D721Med (cell line): ENCODE results near the gene IGF2.

Experiments
- DNase-seq: peaks from one replicate; pipeline ENCODE4 v3.0.0; 2011; ENCODE audit warnings: low spot score; ENCODE audit not compliant: insufficient read length
- FAIRE-seq: peaks from 2 replicates; lab custom pipeline; 2011; peaks lifted over from hg19 to GRCh38; lab: Jason Lieb, UNC
- TF ChIP-seq, protein P1 (sequence below): IDR thresholded peaks from 2 replicates; pipeline ENCODE4 v1.5.1; 2012; ENCODE audit warnings: mild to moderate bottlenecking, control low read depth; ENCODE audit not compliant: insufficient read depth; ENCODE audit errors: missing control alignments

The IGF2 gene

DNA sequence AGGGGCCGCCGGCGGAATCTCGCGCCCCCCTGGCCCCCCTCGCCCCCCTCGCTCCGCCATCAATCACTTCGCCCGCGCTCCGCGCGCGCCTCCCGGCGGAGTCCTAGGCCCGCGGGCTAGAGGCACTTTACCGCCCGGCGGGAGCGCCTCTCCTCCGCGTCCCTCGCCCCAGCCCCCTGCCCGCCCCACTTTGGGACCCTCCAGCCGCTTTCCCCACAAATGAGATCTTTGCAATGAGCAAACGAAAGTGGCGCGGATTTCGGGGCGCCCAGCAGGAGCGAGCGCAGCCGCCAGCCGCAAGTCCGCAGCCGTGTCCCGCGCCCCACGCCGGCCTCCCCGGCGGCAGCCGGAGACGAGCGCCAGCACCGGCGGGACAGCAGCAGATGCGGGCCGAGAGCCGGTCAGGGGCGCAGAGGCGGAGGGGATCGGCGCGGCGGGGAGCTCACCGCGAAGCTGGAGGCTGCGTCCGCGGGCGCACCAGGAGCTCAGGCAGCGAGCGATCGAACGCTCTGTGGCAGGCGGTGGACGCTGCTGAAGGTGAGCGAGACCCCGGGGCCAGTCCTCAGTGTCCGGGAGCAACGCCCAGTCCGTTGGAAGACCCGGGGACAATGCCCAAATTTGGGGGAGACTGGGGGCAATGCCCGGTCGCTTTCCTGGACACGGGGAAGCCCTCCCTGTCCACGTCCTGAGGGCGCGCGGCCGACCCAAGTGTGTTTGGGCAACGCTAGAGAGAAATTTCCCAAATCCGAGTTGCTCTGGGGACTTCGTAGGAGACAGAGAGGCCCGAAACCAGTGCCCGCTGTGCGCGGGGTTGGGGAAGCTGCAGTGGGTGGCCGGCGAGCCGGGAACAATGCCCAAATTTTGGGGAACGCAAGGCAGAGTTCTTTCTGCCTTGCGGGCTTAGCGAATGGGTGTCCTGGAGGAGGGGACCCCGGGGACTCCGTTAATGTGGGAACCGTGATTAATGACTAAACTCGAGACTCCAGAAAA is 1.5 kb upstream of the IGF2 start:
- DNase-seq (no peak), FAIRE-seq (no peak)
- TF ChIP-seq, protein P1, sequence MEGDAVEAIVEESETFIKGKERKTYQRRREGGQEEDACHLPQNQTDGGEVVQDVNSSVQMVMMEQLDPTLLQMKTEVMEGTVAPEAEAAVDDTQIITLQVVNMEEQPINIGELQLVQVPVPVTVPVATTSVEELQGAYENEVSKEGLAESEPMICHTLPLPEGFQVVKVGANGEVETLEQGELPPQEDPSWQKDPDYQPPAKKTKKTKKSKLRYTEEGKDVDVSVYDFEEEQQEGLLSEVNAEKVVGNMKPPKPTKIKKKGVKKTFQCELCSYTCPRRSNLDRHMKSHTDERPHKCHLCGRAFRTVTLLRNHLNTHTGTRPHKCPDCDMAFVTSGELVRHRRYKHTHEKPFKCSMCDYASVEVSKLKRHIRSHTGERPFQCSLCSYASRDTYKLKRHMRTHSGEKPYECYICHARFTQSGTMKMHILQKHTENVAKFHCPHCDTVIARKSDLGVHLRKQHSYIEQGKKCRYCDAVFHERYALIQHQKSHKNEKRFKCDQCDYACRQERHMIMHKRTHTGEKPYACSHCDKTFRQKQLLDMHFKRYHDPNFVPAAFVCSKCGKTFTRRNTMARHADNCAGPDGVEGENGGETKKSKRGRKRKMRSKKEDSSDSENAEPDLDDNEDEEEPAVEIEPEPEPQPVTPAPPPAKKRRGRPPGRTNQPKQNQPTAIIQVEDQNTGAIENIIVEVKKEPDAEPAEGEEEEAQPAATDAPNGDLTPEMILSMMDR = no peak

DNA sequence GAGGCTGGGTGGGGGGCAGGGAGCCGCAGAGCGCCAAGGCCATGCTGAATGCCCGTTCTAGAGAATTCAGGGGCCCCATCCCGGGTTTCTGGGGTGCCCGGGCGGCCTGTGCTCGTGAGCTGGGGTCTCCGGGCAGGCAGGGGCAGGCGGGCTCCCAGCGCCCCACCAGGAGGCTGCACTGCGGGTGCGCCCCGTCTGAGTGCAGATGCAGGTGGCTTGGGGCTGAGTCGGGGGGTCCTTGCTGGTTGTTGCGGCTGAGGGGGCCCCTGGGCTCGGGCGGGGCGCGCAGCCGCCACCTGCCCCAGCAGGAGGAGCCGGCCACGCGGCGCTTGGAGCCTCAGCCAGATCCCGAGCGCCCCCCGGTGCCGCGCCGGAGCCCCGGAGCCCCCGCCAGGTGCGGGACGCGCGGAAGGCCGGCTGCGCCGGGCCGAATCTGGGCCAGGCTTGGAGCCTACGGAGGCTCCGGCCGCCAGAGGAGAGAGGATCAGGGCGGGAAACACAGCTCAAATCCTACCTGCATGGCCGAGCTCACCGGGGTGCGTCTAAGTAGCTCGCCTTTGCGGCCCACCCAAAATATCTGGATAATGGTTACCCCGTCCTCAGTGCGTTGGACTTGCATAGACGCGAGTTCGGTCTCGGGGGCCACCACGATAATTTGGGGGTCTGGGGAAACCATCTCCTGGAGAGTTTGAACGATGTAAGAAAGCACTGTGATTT is 590 bp upstream of the IGF2 start:
- DNase-seq (no peak), FAIRE-seq (no peak)

DNA sequence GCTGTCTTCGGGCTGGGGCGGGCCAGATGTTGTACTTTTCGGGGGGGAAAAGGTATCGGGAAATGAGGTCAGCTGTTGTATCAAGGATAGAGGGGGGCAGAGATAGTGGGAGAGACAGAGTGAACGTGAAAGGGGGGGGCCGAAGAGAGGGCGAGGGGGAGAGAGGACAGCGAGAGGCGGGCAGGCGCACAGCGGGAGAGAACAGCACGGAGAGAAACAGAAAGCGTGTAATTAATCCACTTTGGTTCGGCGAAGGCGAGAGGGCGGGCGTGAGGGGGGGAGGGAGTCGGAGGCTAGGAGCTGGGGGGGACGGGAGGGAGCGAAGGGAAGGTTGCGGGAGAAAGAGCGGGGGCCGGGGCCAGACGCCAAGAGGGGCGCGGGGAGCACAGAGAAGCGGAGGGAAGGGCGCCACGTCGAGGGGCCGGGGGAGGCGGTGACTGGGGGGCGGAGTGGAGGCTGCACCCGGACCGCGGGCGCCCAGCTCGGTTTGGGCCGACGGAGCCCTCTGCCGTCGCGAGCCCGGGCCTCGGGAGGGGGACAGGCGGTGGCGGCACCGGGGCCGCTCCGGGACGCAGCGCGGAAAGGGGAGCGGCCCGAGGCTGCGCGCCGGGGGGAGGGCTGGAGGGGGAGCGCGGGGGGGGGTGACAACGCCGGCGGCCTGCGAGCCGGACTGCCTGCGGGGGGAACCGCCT is 612 bp downstream of the IGF2 start:
- TF ChIP-seq, protein P1 = no peak
- DNase-seq = no peak
- no peak for FAIRE-seq

More for the DNA sequence above, 590 bp upstream of the IGF2 start:
- TF ChIP-seq, protein P1 = no peak

DNA sequence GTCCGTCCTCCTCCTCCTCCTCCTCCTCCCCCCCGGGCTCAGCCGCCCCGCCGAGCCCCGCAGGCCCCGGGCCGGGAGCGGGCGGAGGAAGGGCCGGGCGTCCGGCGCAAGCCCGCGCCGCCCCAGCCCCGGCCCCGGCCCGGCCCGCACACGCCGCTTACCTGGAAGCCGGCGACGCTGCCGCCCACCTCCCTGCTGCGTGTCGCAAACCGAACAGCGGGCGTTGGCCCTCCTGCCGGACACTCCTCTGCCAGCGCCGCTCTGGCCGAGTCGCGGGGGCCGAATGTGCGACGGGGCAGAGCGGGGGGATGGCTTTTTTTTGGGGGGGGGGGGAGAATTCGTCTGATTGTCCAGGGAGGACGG is 1.1 kb downstream of the IGF2 start:
- TF ChIP-seq, protein P1 = no peak
- DNase-seq (no peak), FAIRE-seq (no peak)

DNA sequence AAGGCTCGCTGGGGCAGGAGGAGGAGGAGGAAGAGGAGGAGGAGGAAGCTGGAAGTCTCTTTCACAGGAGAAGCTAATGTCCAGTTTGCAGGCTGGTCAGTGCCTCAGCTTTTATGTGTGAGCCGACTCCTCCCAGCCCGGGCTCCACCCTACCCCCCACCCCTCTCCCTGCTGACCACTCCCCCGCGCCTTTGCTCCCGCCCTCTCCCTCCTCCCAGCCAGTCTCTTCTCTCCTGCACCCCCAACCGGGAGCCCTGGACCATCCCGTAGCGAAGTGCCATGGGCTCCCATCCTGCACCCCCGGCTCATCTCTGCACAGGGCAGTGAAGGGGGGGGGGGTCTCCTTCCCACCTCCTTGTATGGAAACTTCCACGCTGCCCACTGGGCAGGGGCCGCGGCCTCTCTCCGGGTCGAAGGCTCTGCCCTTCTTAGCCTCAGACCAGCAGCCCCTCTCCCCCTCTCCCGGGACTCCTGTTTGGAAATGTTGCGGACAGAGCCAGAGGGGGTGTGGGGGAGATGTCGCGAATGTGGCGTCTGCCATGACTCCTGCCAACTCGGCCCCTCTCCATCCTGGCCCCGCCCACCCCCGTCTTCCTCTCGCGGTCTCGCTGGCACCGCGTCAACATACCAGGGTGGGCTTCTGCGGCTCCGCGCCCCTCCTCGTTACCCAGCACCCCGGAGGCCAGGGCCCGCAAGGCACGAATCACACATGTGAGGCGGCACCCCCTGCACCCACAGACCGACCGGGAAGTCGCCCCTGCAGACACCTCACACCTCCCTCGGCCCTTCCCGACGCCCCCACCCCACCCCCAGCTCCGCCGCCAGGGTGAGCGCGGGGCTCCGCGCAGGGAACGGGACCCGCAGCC is 1.8 kb downstream of the IGF2 start:
- no peak for DNase-seq
- TF ChIP-seq, protein P1 = no peak
- FAIRE-seq = no peak

DNA sequence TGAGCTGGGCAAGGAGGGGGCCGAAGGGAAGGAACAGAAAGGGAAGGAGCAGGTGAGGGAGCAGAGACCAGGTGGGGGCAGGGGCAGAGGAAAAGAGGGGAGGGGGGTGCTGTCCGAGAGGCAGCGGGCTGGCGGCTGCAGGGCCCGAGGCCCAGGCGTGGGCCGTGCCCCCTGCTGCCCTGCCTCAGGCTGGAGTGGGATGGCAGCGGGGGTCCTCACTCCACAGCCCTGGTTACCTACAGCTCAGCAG is 2.3 kb downstream of the IGF2 start:
- TF ChIP-seq, protein P1 = no peak
- FAIRE-seq (no peak), DNase-seq (no peak)
